Aorta (tissue), 5 donors: ENCODE data around the gene TCIRG1. TPM values are rescaled to one million over a fixed set of nuclear protein-coding genes. Genes with fewer than 3 reads are reported as not detected.

ENCODE experiments used
- ATAC-seq: fragments of 200-7000 bp; cut with Tn5 transposase; one replicate; pipeline ENCODE4 v1.9.1; 2022; ENCODE audit warnings: moderate library complexity; ENCODE audit not compliant: low FRiP score
- DNase-seq, 2 donors: peaks; one replicate each; pipeline ENCODE4 v3.0.0-alpha.2; 2020
- H3K27ac ChIP-seq, 2 donors: one replicate each; pipeline ENCODE4 v1.5.1; 2013; ENCODE audit warnings: low read length in 2 of 2, mild to moderate bottlenecking in 2 of 2, moderate library complexity in 2 of 2, control low read depth in 1 of 2, inconsistent platforms in 1 of 2, low read depth in 1 of 2
- H3K27me3 ChIP-seq, 2 donors: one replicate each; pipeline ENCODE4 v1.6.1; 2013; ENCODE audit warnings: control low read depth in 1 of 2, low read length in 1 of 2, mild to moderate bottlenecking in 1 of 2, moderate library complexity in 1 of 2; ENCODE audit not compliant: insufficient read depth in 2 of 2, control insufficient read depth in 1 of 2
- H3K36me3 ChIP-seq, 2 donors: one replicate each; pipeline ENCODE4 v1.6.1; 2013; ENCODE audit warnings: control low read depth in 1 of 2, low read length in 1 of 2, mild to moderate bottlenecking in 1 of 2; ENCODE audit not compliant: insufficient read depth in 2 of 2, control insufficient read depth in 1 of 2
- H3K4me1 ChIP-seq, 2 donors: one replicate each; pipeline ENCODE4 v1.6.1; 2013; ENCODE audit warnings: low read length in 2 of 2, control low read depth in 1 of 2, mild to moderate bottlenecking in 1 of 2, moderate library complexity in 1 of 2; ENCODE audit not compliant: insufficient read depth in 2 of 2, control insufficient read depth in 1 of 2
- H3K4me3 ChIP-seq, 2 donors: one replicate each; pipeline ENCODE4 v1.5.1; 2013; ENCODE audit warnings: low read length in 2 of 2, control low read depth in 1 of 2, mild to moderate bottlenecking in 1 of 2
- H3K9me3 ChIP-seq: one replicate; pipeline ENCODE4 v1.6.1; 2013; ENCODE audit warnings: mild to moderate bottlenecking, low read length; ENCODE audit not compliant: control insufficient read depth
- WGBS, 2 donors: extraction: QIAGEN DNeasy Blood & Tissue Kit; methylation state at CpG; one replicate each; pipeline ENCODE4 v1.1.7; 2013; 5-methylcytosine and 5-hydroxymethylcytosine counted together
- intact Hi-C, 2 donors: fragments of 100-400 bp; cut with DNase I; formaldehyde crosslinking; loops; one replicate each; pipeline versions ENCODE4 v1.14.2 to v1.15.0; 2022
- microRNA-seq, 2 donors: library from miRNA; unstranded; fragments of <30 nt; microRNA quantifications; one replicate each; pipeline ENCODE4 v1.2.0, GENCODE V29; 2020
- polyA plus RNA-seq, 2 donors: library from polyadenylated mRNA; stranded (reverse); fragments of 200-250 nt; gene quantifications; one replicate each; pipeline ENCODE4 v1.2.3, GENCODE V29; 2013
- total RNA-seq, 2 donors: library from RNA; stranded (reverse); fragmentation: NEBNext Ultra II Directional; extraction: Animal tissue kit (Norgen Biotek cat#: 25700); gene quantifications; one replicate each; pipeline ENCODE4 v1.2.1, GENCODE V29; 2021
- donor health status: healthy with polysubstance abuse.
- donor health status: Bipolar disorder and iron deficiency.
- donor health status: DM: no; HTN: no; CAD: no.
- donor health status: DM: no; HTN: no; CAD: no.
- donor health status: DM: yes; HTN: yes; CAD: no.

The TCIRG1 gene
- total and polyA plus RNA-seq, 4 donors = 47.5 to 485 (median 149) TPM

- Histone ChIP-seq H3K4me3 (no peak overlapping the region), H3K27me3 (no peaks in the 10 kb centered on the region), H3K9me3 (no peaks in the 10 kb centered on the region), H3K36me3 (no peaks in the 10 kb centered on the region), H3K27ac (no peak overlapping the region), H3K4me1 (no peaks in the 10 kb centered on the region)
- DNase-seq (no peak), ATAC-seq (no peak)
- intact Hi-C loops = no loop called here
- WGBS, 2 donors = 95% methylated on average over 4 of the region's 4 CpGs
Observed at GRCh38 chr11:68093565-68093964, 54.7 kb downstream of the TCIRG1 start.

GRCh38 chr11:68096962-68097361 lies 58.1 kb downstream of the TCIRG1 start:
- ATAC-seq (no peak), DNase-seq (no peak)
- no peaks in the 10 kb centered on the region for H3K4me1 ChIP-seq
- no peak overlapping the region for H3K27ac ChIP-seq
- no peaks in the 10 kb centered on the region for H3K27me3 ChIP-seq
- intact Hi-C loops = no loop called here
- no peaks in the 10 kb centered on the region for H3K36me3 ChIP-seq
- WGBS, 2 donors = 89% methylated on average over 8 of the region's 8 CpGs
- no peaks in the 10 kb centered on the region for H3K9me3 ChIP-seq
- H3K4me3 ChIP-seq = no peak overlapping the region

GRCh38 chr11:68099057-68099456 lies 60.2 kb downstream of the TCIRG1 start:
- Histone ChIP-seq H3K27ac (no peak overlapping the region), H3K4me3 (no peak overlapping the region), H3K36me3 (no peaks in the 10 kb centered on the region), H3K27me3 (no peaks in the 10 kb centered on the region), H3K4me1 (no peaks in the 10 kb centered on the region), H3K9me3 (no peaks in the 10 kb centered on the region)
- ATAC-seq (no peak), DNase-seq (no peak)
- intact Hi-C loops = no loop called here

- no peak for ATAC-seq
- no peak for DNase-seq
- H3K4me3 ChIP-seq = no peak overlapping the region
- no peaks in the 10 kb centered on the region for H3K27me3 ChIP-seq
- H3K9me3 ChIP-seq = no peaks in the 10 kb centered on the region
- no peaks in the 10 kb centered on the region for H3K4me1 ChIP-seq
- intact Hi-C loops = no loop called here
- H3K36me3 ChIP-seq = no peaks in the 10 kb centered on the region
- H3K27ac ChIP-seq = no peak overlapping the region
- WGBS, 2 donors = 32 to 39% methylated on average over 12 of the region's 12 CpGs
Observed at GRCh38 chr11:68099474-68100405, 60.9 kb downstream of the TCIRG1 start.

Small RNAs within 50 kb of the gene (microRNA-seq; reads per million reads assigned to microRNA genes)
- gene MIR4691 = 0 reads per million in 2 donors
- gene MIR6753 = 0 reads per million in 2 donors
- 0 to 1.2 reads per million in 2 donors for gene MIR7113

Other genes starting within 250 kb of the TCIRG1 start
- gene UNC93B1, start 34.9 kb upstream of the TCIRG1 start, total RNA-seq = 10 to 100 TPM; 20.4 to 32.1 TPM
- gene UNC93B1, start 34.9 kb upstream of the TCIRG1 start, polyA plus RNA-seq = 10 to 100 TPM in 1 of 2 donors, 1 to 10 TPM in 1; 9.1 to 28.9 TPM
- gene ALDH3B1, start 28.7 kb upstream of the TCIRG1 start, total RNA-seq = 10 to 100 TPM; 10.9 to 12.4 TPM
- gene ALDH3B1, start 28.7 kb upstream of the TCIRG1 start, polyA plus RNA-seq = 1 to 10 TPM; 9.1 TPM
- 10 to 100 TPM; 70.1 to 76.7 TPM for gene NDUFS8, start 8.3 kb upstream of the TCIRG1 start, total RNA-seq
- 100 to 1,000 TPM in 1 of 2 donors, 10 to 100 TPM in 1; 92.0 to 159 TPM for gene NDUFS8, start 8.3 kb upstream of the TCIRG1 start, polyA plus RNA-seq
- 10 to 100 TPM; 15.2 to 19.9 TPM for gene CHKA, start 82.4 kb downstream of the TCIRG1 start, total RNA-seq
- 1 to 10 TPM; 8.2 to 8.9 TPM for gene CHKA, start 82.4 kb downstream of the TCIRG1 start, polyA plus RNA-seq
- gene KMT5B, start 174.3 kb downstream of the TCIRG1 start, total RNA-seq = 10 to 100 TPM; 39.9 to 49.6 TPM
- 10 to 100 TPM; 24.4 to 27.9 TPM for gene KMT5B, start 174.3 kb downstream of the TCIRG1 start, polyA plus RNA-seq
- 10 to 100 TPM; 48.9 to 65.5 TPM for gene C11orf24, start 232.9 kb downstream of the TCIRG1 start, total RNA-seq
- 10 to 100 TPM; 37.7 to 39.1 TPM for gene C11orf24, start 232.9 kb downstream of the TCIRG1 start, polyA plus RNA-seq